IMR-90 (cell line): ENCODE data around the gene PLB1. TPM values are rescaled to one million over a fixed set of nuclear protein-coding genes. Genes with fewer than 3 reads are reported as not detected.

Experiments
- ATAC-seq: fragments of 200-7000 bp; cut with Tn5 transposase; 2 replicates; pipeline ENCODE4 v1.9.1; 2020; ENCODE audit warnings: low read depth, mild to moderate bottlenecking, moderate library complexity
- BruUV-seq: library from RNA; stranded (reverse); fragments of 400-500 nt; replicated peaks from 2 replicates; lab custom pipeline; 2021; lab: Mats Ljungman, UMichigan
- CTCF ChIA-PET: fragments of 300-600 bp; formaldehyde crosslinking; extraction: SDS; loops from one replicate; lab custom pipeline; 2021; ENCODE audit warnings: antibody characterized with exemption; lab: Yijun Ruan, JAX
- POLR2A ChIA-PET: fragments of 300-600 bp; sonication (Branson Sonifier 250); formaldehyde crosslinking; loops from one replicate; lab custom pipeline; 2022; ENCODE audit warnings: antibody characterized with exemption; ENCODE audit not compliant: unreplicated experiment; lab: Charles Lee
- DNase-seq: peaks from one replicate; pipeline ENCODE4 v3.0.0; 2013
- H2AFZ ChIP-seq: replicated peaks from 2 replicates; pipeline ENCODE3; 2013; ENCODE audit warnings: low read length, mild to moderate bottlenecking; ENCODE audit not compliant: poor library complexity
- H2AK5ac ChIP-seq: 2 replicates; pipeline ENCODE4 v1.6.1; 2013; ENCODE audit warnings: low read depth, low read length, inconsistent platforms
- H2AK9ac ChIP-seq: replicated peaks from 2 replicates; pipeline ENCODE3; 2013; ENCODE audit warnings: mild to moderate bottlenecking, low read depth, low read length, moderate library complexity; ENCODE audit not compliant: poor library complexity
- H2BK120ac ChIP-seq: 2 replicates; pipeline ENCODE4 v1.6.1; 2013; ENCODE audit warnings: low read depth, low read length, inconsistent platforms
- H2BK15ac ChIP-seq: 3 replicates; pipeline ENCODE4 v1.6.1; 2013; ENCODE audit warnings: low read depth, low read length, inconsistent platforms
- H2BK20ac ChIP-seq: 2 replicates; pipeline ENCODE4 v1.6.1; 2013; ENCODE audit warnings: low read depth, mild to moderate bottlenecking, inconsistent platforms, low read length, moderate library complexity
- H2BK5ac ChIP-seq: 2 replicates; pipeline ENCODE4 v1.6.1; 2013; ENCODE audit warnings: mild to moderate bottlenecking, low read depth, low read length, inconsistent platforms; ENCODE audit not compliant: poor library complexity, severe bottlenecking
- H3K14ac ChIP-seq: replicated peaks from 2 replicates; pipeline ENCODE4 v1.6.1; 2013; ENCODE audit warnings: low read depth, low read length, inconsistent platforms
- H3K18ac ChIP-seq: 2 replicates; pipeline ENCODE4 v1.6.1; 2013; ENCODE audit warnings: low read depth, low read length, control low read depth
- H3K23ac ChIP-seq: 2 replicates; pipeline ENCODE4 v1.6.1; 2013; ENCODE audit warnings: low read depth, low read length, inconsistent platforms
- H3K27ac ChIP-seq: 2 replicates; pipeline ENCODE4 v1.5.1; 2013; ENCODE audit warnings: mild to moderate bottlenecking, control low read depth, low read length; ENCODE audit not compliant: insufficient read depth
- H3K27me3 ChIP-seq: 2 replicates; pipeline ENCODE4 v1.6.1; 2013; ENCODE audit warnings: low read length; ENCODE audit not compliant: control insufficient read depth, insufficient read depth
- H3K36me3 ChIP-seq: 2 replicates; pipeline ENCODE4 v1.6.1; 2013; ENCODE audit warnings: low read length, mixed read lengths; ENCODE audit not compliant: control insufficient read depth, insufficient read depth
- H3K4ac ChIP-seq: 2 replicates; pipeline ENCODE4 v1.6.1; 2013; ENCODE audit warnings: low read depth, low read length, inconsistent platforms
- H3K4me1 ChIP-seq: 2 replicates; pipeline ENCODE4 v1.6.1; 2013; ENCODE audit warnings: low read length, mixed read lengths; ENCODE audit not compliant: control insufficient read depth, insufficient read depth
- H3K4me2 ChIP-seq: 2 replicates; pipeline ENCODE4 v1.6.1; 2013; ENCODE audit warnings: low read depth, mild to moderate bottlenecking, control low read depth, low read length, moderate library complexity
- H3K4me3 ChIP-seq: 2 replicates; pipeline ENCODE4 v1.5.1; 2013; ENCODE audit warnings: low read depth, mild to moderate bottlenecking, control low read depth, low read length, moderate library complexity; ENCODE audit not compliant: insufficient read depth
- H3K56ac ChIP-seq: 2 replicates; pipeline ENCODE4 v1.6.1; 2013; ENCODE audit warnings: low read length, inconsistent platforms; ENCODE audit not compliant: insufficient read depth; ENCODE audit errors: extremely low read depth
- H3K79me1 ChIP-seq, 2 experiments: 2 replicates each; pipeline ENCODE4 v1.6.1; 2013; ENCODE audit warnings: low read length in 2 of 2, inconsistent platforms in 1 of 2, low read depth in 1 of 2
- H3K9ac ChIP-seq: 2 replicates; pipeline ENCODE4 v1.6.1; 2013; ENCODE audit warnings: low read depth, low read length, control low read depth
- H3K9me1 ChIP-seq: 2 replicates; pipeline ENCODE4 v1.6.1; 2013; ENCODE audit warnings: low read length, inconsistent platforms; ENCODE audit not compliant: insufficient read depth
- H3K9me3 ChIP-seq: 2 replicates; pipeline ENCODE4 v1.6.1; 2013; ENCODE audit warnings: low read length; ENCODE audit not compliant: control insufficient read depth, insufficient read depth
- H4K20me1 ChIP-seq: 2 replicates; pipeline ENCODE4 v1.6.1; 2013; ENCODE audit warnings: low read length, inconsistent platforms; ENCODE audit not compliant: insufficient read depth
- H4K5ac ChIP-seq: 2 replicates; pipeline ENCODE4 v1.6.1; 2013; ENCODE audit warnings: mild to moderate bottlenecking, low read depth, low read length, control low read depth
- H4K8ac ChIP-seq, 2 experiments: 2 replicates each; pipeline ENCODE4 v1.6.1; 2013; ENCODE audit warnings: low read depth in 2 of 2, low read length in 2 of 2, control low read depth in 1 of 2, inconsistent platforms in 1 of 2
- H4K91ac ChIP-seq: 2 replicates; pipeline ENCODE4 v1.6.1; 2013; ENCODE audit warnings: low read depth, low read length, inconsistent platforms; ENCODE audit not compliant: insufficient read depth
- POLR2A ChIP-seq: IDR thresholded peaks from 2 replicates; pipeline ENCODE4 v1.6.1; 2012; ENCODE audit warnings: mild to moderate bottlenecking, low read depth, low read length
- WGBS, 2 experiments: methylation state at CpG; one replicate each; pipeline versions ENCODE4 v1.1.5 to v1.1.7; 2013; ENCODE audit warnings: missing lambda C conversion rate in 2 of 2; ENCODE audit not compliant: insufficient read length in 1 of 2; ENCODE audit errors: extremely low coverage in 2 of 2; 5-methylcytosine and 5-hydroxymethylcytosine counted together
- dilution Hi-C: fragments of 300-500 bp; cut with HindIII; formaldehyde crosslinking; loops from one replicate; pipeline ENCODE4 v1.14.3; 2018; ENCODE audit warnings: low sequenced_read_pairs; ENCODE audit not compliant: unreplicated experiment
- in situ Hi-C: fragments of 300-500 bp; cut with MboI; formaldehyde crosslinking; loops from 3 replicates; pipeline ENCODE4 v1.14.3; 2019; ENCODE audit warnings: low sequenced_read_pairs, inconsistent platforms, mixed read lengths
- intact Hi-C: fragments of 100-400 bp; cut with micrococcal nuclease; formaldehyde crosslinking; loops from 2 replicates; pipeline ENCODE4 v1.10.0; 2022
- polyA plus RNA-seq, 3 experiments: library from polyadenylated mRNA; depleted of rRNA; stranded (reverse); fragments of >200 nt; gene quantifications; 2 replicates each; pipeline ENCODE4 v1.2.3, GENCODE V29; 2012; ENCODE audit warnings: low replicate concordance in 1 of 3
- total RNA-seq: library from RNA; depleted of rRNA; stranded (reverse); fragments of >200 nt; gene quantifications from 2 replicates; pipeline ENCODE4 v1.2.3, GENCODE V29; 2012

Gene PLB1
- total and polyA plus RNA-seq, 2 of the 4 experiments (the other 2 are of a cell fraction), result 0.74 to 0.90 TPM

DNA sequence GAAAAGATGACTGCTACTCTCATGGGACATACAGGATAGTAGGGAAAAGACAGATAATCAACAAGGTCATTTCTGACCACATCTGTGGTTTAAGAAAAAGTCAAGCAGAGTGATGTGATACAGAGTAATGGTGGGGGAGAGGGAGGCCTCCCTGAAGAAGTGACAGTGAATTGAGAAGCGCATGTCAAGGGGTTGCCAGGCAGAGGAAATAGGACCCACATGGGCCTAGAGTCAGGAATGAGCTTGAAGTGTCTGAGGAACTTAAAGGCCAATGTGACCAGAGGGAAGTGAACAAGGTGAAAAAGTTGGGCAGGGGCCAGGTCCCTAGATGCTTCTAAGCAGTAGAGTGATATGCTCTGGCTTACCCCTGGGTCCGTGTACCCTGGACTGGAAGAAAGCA, 142.2 kb downstream of the PLB1 start:
- no peak overlapping the region for H2BK120ac ChIP-seq
- H2AFZ ChIP-seq, result no peak overlapping the region
- WGBS, 2 experiments, result 75% methylated on average over 2 of the region's 2 CpGs; no CpG with 5 or more reads in 1 of the 2 experiments
- TF ChIP-seq POLR2A, result no peak
- no peak overlapping the region for H4K8ac ChIP-seq
- H3K79me1 ChIP-seq, result no peaks in the 10 kb centered on the region
- H4K5ac ChIP-seq, result no peak overlapping the region
- intact Hi-C loops (no loop called here), in situ Hi-C loops (no loop called here), dilution Hi-C loops (no loop called here)
- no peak overlapping the region for H3K27ac ChIP-seq
- no peak overlapping the region; the same call in 1 of the 2 replicates for H2AK5ac ChIP-seq
- no peak overlapping the region for H3K4me2 ChIP-seq
- no peak overlapping the region for H4K91ac ChIP-seq
- no peak overlapping the region for H3K14ac ChIP-seq
- H3K9me3 ChIP-seq, result no peaks in the 10 kb centered on the region
- no peaks in the 10 kb centered on the region for H3K36me3 ChIP-seq
- CTCF ChIA-PET, result no interaction called here
- no peak overlapping the region for H3K4me3 ChIP-seq
- BruUV-seq, result no TSS peak
- no peak overlapping the region for H2BK20ac ChIP-seq
- H3K4ac ChIP-seq, result no peak overlapping the region
- H3K9ac ChIP-seq, result no peak overlapping the region
- POLR2A ChIA-PET, result no interaction called here
- H4K20me1 ChIP-seq, result no peaks in the 10 kb centered on the region
- H3K56ac ChIP-seq, result no peak overlapping the region
- no peak overlapping the region for H2BK15ac ChIP-seq
- H2AK9ac ChIP-seq, result no peak overlapping the region
- DNase-seq (no peak), ATAC-seq (no peak)
- no peak overlapping the region for H2BK5ac ChIP-seq
- peaks cover 6% of the 10 kb centered on the region for H3K4me1 ChIP-seq
- no peaks in the 10 kb centered on the region for H3K27me3 ChIP-seq
- peaks cover 6% of the 10 kb centered on the region for H3K9me1 ChIP-seq
- no peak overlapping the region for H3K18ac ChIP-seq
- H3K23ac ChIP-seq, result no peak overlapping the region
